Neuron (in vitro differentiated cells): ENCODE data around the gene SH3TC2.

Experiments used
- H2AFZ ChIP-seq: one replicate; pipeline ENCODE4 v1.6.1; 2013; ENCODE audit warnings: low read depth, mild to moderate bottlenecking, inconsistent platforms, low read length, moderate library complexity
- H3K27me3 ChIP-seq: one replicate; pipeline ENCODE4 v1.6.1; 2013; ENCODE audit warnings: low read length; ENCODE audit not compliant: insufficient read depth
- H3K36me3 ChIP-seq: one replicate; pipeline ENCODE4 v1.6.1; 2013; ENCODE audit warnings: low read length; ENCODE audit not compliant: insufficient read depth
- H3K4me1 ChIP-seq: one replicate; pipeline ENCODE4 v1.6.1; 2013; ENCODE audit warnings: low read length; ENCODE audit not compliant: insufficient read depth
- H3K4me3 ChIP-seq: 2 replicates; pipeline ENCODE4 v1.5.1; 2013; ENCODE audit warnings: mild to moderate bottlenecking, low read length, moderate library complexity
- H3K9me3 ChIP-seq: one replicate; pipeline ENCODE4 v1.6.1; 2013; ENCODE audit warnings: low read length

SH3TC2 gene

DNA sequence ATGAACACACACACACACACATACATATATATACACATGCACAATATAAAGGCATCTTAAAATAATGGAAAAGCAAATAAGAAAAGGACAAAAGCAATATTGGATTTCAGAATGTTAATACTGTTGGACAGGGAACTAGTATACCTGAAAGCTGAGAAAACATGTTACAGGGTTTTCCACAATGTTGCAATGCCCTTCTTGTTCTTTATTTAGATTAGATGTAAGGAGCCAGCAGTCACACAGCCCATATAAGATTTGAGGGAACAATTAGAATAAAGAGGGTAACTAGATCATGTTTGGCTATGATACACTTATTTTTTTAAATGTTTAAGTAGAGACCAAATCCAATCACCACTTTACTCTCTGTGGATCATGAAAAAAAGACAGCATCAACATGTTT is 61.7 kb downstream of the SH3TC2 start:
- H3K4me3 ChIP-seq = no peak overlapping the region
- H2AFZ ChIP-seq = no peak overlapping the region
- no peaks in the 10 kb centered on the region for H3K36me3 ChIP-seq
- H3K9me3 ChIP-seq = no peaks in the 10 kb centered on the region
- peaks cover 4% of the 10 kb centered on the region for H3K4me1 ChIP-seq
- no peaks in the 10 kb centered on the region for H3K27me3 ChIP-seq

DNA sequence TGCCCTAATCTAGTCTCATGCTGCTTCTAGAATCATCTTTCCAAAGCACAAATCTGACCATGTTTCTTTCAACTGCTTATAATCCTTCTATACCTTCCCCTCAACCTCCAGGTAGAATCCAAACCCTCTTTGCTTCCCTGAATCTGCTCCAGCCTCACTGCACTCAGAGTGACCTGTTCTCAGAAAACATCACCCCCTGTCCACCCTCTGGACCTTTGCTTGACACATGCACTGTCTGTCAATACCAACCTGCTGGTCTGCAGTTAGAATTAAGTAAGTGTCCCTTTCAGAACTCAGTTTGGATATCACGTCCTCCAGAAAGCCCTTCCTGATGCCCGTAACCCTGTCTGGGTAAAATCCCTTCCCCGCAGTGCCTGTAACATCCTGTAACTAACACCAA is 63.1 kb downstream of the SH3TC2 start:
- no peaks in the 10 kb centered on the region for H3K27me3 ChIP-seq
- H3K4me1 ChIP-seq = peaks cover 4% of the 10 kb centered on the region
- no peaks in the 10 kb centered on the region for H3K9me3 ChIP-seq
- no peaks in the 10 kb centered on the region for H3K36me3 ChIP-seq
- H3K4me3 ChIP-seq = no peak overlapping the region
- H2AFZ ChIP-seq = no peak overlapping the region

GRCh38 chr5:148998174-148998797 is 64.6 kb downstream of the SH3TC2 start:
- H3K4me3 ChIP-seq = no peak overlapping the region
- H3K4me1 ChIP-seq = peaks cover 4% of the 10 kb centered on the region

DNA sequence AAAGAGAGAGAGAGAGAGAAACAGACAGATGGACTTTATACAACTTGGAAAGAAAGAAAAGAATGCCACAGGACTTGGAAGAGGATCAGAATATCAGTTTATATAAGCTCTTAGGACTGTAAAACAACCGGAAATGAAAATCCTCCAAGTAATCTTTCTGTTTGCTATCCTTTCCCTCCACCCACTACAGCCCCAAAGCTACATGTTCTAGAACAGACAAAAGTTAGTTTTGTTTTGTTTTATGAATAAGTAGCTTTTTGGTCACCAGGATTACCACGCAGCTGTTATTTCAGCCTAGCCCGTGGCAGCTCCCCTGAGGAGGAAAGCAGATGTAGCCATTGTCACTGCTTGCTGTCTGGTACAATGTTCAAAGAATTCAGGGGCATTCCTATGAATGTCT is 66.6 kb downstream of the SH3TC2 start:
- H3K4me3 ChIP-seq = no peak overlapping the region
- no peaks in the 10 kb centered on the region for H3K4me1 ChIP-seq
- H3K27me3 ChIP-seq = no peaks in the 10 kb centered on the region
- H3K36me3 ChIP-seq = no peaks in the 10 kb centered on the region
- H2AFZ ChIP-seq = no peak overlapping the region
- H3K9me3 ChIP-seq = no peaks in the 10 kb centered on the region

More at GRCh38 chr5:148998174-148998797, 64.6 kb downstream of the SH3TC2 start:
- no peaks in the 10 kb centered on the region for H3K36me3 ChIP-seq
- no peak overlapping the region for H2AFZ ChIP-seq
- no peaks in the 10 kb centered on the region for H3K27me3 ChIP-seq
- H3K9me3 ChIP-seq = no peaks in the 10 kb centered on the region

DNA sequence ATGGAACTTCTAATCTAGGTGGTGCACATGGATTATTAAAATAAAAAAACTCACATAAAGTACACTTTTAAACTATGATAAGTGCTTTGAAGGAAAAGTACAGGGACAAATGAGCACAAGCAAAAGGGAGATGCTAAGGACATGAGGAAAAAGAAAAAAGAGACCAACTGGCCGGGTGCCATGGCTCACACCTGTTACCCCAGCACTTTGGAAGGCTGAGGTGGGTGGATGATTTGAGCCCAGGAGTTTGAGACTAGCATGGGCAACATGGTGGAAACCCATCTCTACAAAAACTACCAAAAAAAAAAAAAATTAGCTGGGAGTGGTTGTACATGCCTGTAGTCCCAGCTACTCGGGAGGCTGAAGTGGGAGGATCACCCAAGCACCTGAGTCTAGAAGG is 67.1 kb downstream of the SH3TC2 start:
- no peaks in the 10 kb centered on the region for H3K4me1 ChIP-seq

DNA sequence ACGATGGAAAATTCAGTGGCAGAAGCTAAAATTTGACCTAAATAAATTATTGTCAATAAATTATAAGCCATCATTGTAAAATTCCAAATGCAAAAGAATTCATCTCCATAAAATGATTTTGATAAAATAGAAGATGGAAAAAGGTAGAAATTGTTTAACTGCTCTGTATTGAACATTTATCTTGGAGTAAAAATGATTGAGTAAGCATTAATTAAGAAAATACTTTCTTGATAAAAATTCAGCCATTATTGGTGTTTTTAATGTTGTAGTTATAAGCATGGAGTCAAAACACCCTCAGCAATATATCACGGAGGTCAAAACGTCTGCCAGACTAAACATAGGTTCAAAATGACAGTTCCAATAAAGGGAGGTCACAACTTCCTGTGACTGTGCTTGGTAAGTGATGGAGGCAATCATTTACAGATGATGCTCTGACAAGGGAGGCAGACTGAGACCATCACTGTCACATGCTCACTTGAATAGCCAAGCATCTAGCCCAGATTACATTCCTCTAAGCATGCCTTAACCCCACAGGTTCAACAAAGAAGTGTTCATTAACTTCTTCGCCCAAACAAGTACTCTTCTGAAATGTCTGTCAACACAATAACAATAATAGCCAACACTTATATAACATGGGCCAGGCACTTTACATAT is 69.5 kb downstream of the SH3TC2 start:
- Histone ChIP-seq H2AFZ (no peak overlapping the region), H3K4me3 (no peak overlapping the region)

More for the DNA sequence above, 67.1 kb downstream of the SH3TC2 start:
- no peak overlapping the region for H3K4me3 ChIP-seq
- H3K27me3 ChIP-seq = no peaks in the 10 kb centered on the region
- no peaks in the 10 kb centered on the region for H3K9me3 ChIP-seq
- no peak overlapping the region for H2AFZ ChIP-seq
- no peaks in the 10 kb centered on the region for H3K36me3 ChIP-seq

GRCh38 chr5:148992265-148992664 is 70.6 kb downstream of the SH3TC2 start:
- Histone ChIP-seq H3K36me3 (no peaks in the 10 kb centered on the region), H3K27me3 (no peaks in the 10 kb centered on the region), H3K4me1 (no peaks in the 10 kb centered on the region), H3K4me3 (no peak overlapping the region), H3K9me3 (no peaks in the 10 kb centered on the region), H2AFZ (no peak overlapping the region)

More for the DNA sequence above, 69.5 kb downstream of the SH3TC2 start:
- Histone ChIP-seq H3K9me3 (no peaks in the 10 kb centered on the region), H3K4me1 (no peaks in the 10 kb centered on the region), H3K27me3 (no peaks in the 10 kb centered on the region), H3K36me3 (no peaks in the 10 kb centered on the region)

GRCh38 chr5:148991566-148991965 is 71.3 kb downstream of the SH3TC2 start:
- H2AFZ ChIP-seq = no peak overlapping the region
- H3K4me1 ChIP-seq = no peaks in the 10 kb centered on the region
- H3K4me3 ChIP-seq = no peak overlapping the region
- no peaks in the 10 kb centered on the region for H3K27me3 ChIP-seq
- no peaks in the 10 kb centered on the region for H3K36me3 ChIP-seq
- no peaks in the 10 kb centered on the region for H3K9me3 ChIP-seq

DNA sequence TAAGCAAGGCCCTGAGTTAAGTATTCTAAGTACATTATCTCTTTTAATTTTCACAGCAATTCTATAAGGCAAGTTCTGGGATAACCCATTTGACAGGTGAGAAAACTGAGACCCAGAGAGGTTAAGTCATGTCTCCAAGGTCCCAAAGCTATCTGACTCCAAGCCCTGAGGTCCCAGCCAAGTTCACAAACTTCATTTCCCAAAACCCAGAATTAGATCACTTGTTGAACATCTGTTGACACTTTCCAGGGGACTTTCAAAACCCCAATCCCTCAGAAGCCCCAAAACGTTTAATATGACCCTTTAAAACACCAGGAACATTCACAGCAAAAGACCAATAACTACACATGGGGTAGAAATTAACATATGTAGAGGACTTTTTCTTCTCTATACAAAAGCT is 72.0 kb downstream of the SH3TC2 start:
- H3K4me3 ChIP-seq = no peak overlapping the region
- H3K27me3 ChIP-seq = no peaks in the 10 kb centered on the region
- H3K36me3 ChIP-seq = no peaks in the 10 kb centered on the region
- H3K4me1 ChIP-seq = no peaks in the 10 kb centered on the region
- no peaks in the 10 kb centered on the region for H3K9me3 ChIP-seq
- H2AFZ ChIP-seq = no peak overlapping the region

GRCh38 chr5:148989567-148989966 is 73.3 kb downstream of the SH3TC2 start:
- no peaks in the 10 kb centered on the region for H3K4me1 ChIP-seq
- H3K27me3 ChIP-seq = no peaks in the 10 kb centered on the region
- H2AFZ ChIP-seq = no peak overlapping the region
- no peaks in the 10 kb centered on the region for H3K36me3 ChIP-seq
- no peaks in the 10 kb centered on the region for H3K9me3 ChIP-seq
- no peak overlapping the region for H3K4me3 ChIP-seq

- Histone ChIP-seq H3K9me3 (no peaks in the 10 kb centered on the region), H3K27me3 (no peaks in the 10 kb centered on the region), H3K36me3 (no peaks in the 10 kb centered on the region), H2AFZ (no peak overlapping the region), H3K4me1 (no peaks in the 10 kb centered on the region), H3K4me3 (no peak overlapping the region)
Measured at GRCh38 chr5:148988328-148988727, 74.5 kb downstream of the SH3TC2 start.

GRCh38 chr5:148986636-148987035 is 76.2 kb downstream of the SH3TC2 start:
- Histone ChIP-seq H2AFZ (no peak overlapping the region), H3K27me3 (no peaks in the 10 kb centered on the region), H3K36me3 (no peaks in the 10 kb centered on the region), H3K9me3 (no peaks in the 10 kb centered on the region), H3K4me1 (no peaks in the 10 kb centered on the region), H3K4me3 (no peak overlapping the region)

DNA sequence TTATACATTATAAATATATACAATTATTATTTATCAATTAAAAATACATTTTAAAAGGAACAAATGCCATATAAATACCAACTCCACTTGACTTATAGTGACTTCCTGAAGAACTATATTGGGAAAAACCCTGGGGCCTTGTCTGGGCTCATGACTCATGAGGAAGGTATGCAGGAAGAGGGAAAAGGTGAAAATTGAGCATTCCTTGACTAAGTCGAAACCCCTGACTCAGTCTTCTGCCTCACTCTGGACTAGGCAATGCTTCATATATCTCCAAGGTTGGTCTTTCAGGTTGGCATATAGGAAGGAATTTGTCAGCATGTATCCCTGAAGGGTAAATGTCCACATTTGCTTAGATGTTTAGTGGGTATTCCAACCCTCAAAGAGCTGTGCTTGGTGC is 78.5 kb downstream of the SH3TC2 start:
- Histone ChIP-seq H3K9me3 (no peaks in the 10 kb centered on the region), H3K4me1 (no peaks in the 10 kb centered on the region), H3K36me3 (no peaks in the 10 kb centered on the region), H3K27me3 (no peaks in the 10 kb centered on the region), H2AFZ (no peak overlapping the region), H3K4me3 (no peak overlapping the region)

DNA sequence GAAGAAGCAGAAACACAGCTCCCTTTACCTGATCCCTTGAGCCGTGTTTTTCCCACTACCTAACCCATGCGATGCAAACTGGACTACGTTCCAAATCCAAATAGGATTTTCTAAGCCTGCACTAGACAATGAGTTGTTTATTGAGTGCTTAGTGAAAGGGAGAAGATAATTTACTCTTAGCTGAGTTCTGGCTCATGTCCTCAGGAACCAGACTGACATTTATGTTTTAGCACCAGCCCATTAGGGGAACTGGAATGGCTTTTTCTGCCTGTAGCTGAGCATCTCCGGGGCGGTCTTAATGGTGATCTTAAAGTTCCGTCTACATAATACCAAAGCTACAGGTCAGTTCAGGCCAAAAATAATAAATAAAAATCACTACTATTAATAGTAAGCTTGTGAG is 81.5 kb downstream of the SH3TC2 start:
- H2AFZ ChIP-seq = no peak overlapping the region
- no peaks in the 10 kb centered on the region for H3K9me3 ChIP-seq
- H3K4me1 ChIP-seq = no peaks in the 10 kb centered on the region
- no peaks in the 10 kb centered on the region for H3K27me3 ChIP-seq
- H3K36me3 ChIP-seq = no peaks in the 10 kb centered on the region
- no peak overlapping the region for H3K4me3 ChIP-seq
